Activated T-cell treated with anti-CD3 and anti-CD28 coated beads for 4 hours (primary cell): Measurements from ENCODE around the gene CA11.
"Not testable (repeated sequence)": the region's sequence is repeated elsewhere in the genome, so short reads cannot be mapped to it uniquely, and the experiment has no call there.

ENCODE experiments used
- DNase-seq: peaks from one replicate; pipeline ENCODE4 v3.0.0-alpha.2; 2020

The CA11 gene

DNA sequence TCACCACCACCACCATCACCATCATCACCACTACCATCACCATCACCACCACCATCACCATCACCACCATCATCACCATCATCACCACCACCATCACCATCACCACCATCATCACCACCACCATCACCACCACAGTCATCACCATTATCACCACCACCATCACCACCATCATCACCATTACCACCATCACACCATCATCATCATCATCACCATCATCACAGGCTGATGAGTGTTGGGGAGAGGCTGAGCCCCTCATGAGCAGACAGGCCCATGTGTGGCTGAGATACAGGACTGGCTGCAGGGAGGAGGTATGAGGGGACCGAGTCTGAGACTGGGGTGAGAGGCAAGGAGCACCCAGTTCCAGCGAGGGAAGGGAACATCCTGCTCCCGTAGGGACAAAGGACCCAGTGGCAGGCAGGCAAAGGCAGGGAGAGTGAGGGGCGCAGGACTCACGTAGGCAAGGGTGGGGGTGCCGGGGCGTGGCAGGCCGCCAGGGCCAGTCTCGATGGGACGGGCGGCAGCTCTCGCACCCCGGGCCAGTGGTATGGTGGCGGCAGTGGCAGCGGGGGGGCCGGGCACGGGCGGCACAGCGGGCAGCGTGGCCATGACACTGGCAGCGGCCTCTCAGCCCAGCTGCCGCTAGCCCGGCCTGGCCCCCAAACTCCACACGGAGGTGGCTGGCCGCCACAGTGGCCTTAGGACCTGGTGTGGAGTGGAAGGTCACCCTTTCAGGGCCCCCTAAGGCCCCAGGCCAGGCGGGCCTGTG lies 24.1 kb upstream of the CA11 start:
- DNase-seq = no peak

DNA sequence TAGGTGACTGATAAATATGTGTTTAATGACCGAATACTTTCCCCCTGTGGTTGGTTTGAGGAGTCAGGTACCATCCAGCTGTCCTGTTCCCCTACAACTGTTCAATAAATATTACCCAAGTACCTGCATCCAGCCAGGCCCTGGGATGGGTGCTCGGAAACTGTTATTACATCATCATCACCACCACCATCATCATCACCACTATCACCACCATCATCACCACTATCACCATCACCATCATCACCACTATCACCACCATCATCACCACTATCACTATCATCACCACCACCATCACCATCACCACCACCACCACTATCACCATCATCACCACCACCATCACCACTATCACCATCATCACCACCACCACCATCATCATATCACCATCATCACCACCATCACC lies 22.8 kb upstream of the CA11 start:
- DNase-seq = no peak

DNA sequence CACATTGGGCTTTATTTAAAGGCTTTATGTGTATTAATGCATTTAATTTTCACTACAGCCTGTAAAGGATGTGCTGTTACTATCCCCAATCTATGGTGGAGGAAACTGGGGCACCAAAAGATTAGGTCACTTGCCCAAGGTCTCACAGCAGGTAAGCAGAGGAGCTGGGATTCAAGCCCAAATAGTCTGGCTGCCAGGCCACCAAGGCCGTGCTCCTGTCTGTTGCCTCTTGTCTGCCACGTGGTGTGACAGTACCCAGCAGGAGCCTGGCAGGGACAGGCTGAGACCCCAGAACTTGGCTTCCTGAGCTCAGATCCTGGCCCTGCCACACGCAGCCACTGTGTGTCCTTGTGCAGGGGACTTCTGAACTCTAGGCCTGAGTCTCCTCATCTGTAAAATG lies 22.3 kb upstream of the CA11 start:
- no peak for DNase-seq

DNA sequence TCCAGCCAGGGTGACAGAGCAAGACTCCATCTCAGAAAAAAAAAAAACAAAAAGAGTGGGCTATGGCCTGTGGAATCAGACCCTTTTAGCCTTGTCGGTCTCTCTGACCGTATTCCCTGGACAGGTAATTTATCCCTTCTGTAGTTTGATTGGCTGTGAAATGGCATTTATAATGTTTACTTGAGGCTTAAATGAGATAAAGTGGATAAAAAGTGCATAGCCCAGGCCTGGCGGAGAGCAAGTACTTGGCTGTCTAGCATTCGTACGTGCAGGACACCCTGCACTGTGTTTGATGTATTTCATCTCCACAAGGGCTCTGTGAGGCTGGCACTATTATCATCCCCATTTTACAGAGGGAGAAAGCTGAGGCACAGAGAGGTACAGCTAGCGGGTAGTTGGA lies 19.8 kb upstream of the CA11 start:
- no peak for DNase-seq

DNA sequence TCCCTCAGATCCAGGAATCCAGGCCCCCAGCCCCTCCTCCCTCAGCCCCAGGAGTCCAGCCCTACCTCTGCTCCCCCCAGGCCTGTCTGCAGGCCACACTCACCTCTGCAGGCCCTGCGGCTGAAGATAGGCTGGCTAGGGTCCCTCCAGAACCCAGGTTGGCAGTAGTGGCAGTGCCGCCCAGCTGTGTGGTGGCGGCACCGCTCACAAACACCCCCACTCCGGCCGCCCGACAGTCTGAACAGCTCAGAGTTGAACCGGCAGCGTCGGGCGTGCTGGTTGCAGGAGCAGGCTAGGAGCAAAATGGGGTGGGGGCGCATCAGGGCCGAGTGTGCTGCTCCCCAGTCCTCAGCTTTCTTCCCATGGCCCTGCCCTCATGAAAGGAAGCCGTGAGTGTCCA lies 18.5 kb upstream of the CA11 start:
- no peak for DNase-seq

DNA sequence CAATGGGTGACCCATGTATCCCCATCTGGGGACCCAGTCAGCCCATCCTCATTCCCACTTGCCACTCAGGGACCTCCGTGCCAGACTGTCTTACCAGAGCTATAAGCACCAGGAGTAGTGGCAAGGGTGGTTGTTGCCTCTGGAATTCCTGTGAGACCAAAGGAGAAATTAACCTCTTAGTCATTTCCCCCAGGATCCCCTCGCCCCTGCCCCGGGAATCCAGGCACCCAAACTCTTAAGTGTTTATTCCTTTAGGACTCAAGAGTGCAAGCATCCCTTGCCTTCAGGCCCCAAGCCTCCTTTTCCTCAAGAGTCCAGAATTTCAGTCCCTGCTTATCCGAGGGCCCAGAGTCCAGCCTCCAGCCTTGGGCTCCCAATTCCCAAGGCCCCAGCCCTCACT lies 17.7 kb upstream of the CA11 start:
- DNase-seq = no peak

DNA sequence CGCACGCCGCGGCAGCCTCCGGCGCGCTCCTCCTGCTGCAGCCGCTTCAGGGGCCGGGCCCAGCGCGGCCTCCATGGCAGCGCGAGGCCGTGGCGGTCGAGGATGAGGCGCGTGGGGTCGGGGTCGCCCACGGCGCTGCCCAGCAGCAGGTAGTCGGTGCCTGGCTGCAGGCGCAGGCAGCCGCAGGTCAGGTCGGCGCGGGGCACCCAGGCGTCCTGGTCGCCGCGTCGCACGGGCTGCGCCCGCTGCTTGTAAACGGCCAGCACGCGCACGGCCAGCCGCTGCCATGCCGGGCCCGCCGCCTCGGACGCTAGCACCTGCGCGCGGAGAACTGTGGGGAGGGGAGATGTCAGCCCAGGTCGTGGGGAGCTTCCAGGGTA lies 15.7 kb upstream of the CA11 start:
- DNase-seq = no peak

DNA sequence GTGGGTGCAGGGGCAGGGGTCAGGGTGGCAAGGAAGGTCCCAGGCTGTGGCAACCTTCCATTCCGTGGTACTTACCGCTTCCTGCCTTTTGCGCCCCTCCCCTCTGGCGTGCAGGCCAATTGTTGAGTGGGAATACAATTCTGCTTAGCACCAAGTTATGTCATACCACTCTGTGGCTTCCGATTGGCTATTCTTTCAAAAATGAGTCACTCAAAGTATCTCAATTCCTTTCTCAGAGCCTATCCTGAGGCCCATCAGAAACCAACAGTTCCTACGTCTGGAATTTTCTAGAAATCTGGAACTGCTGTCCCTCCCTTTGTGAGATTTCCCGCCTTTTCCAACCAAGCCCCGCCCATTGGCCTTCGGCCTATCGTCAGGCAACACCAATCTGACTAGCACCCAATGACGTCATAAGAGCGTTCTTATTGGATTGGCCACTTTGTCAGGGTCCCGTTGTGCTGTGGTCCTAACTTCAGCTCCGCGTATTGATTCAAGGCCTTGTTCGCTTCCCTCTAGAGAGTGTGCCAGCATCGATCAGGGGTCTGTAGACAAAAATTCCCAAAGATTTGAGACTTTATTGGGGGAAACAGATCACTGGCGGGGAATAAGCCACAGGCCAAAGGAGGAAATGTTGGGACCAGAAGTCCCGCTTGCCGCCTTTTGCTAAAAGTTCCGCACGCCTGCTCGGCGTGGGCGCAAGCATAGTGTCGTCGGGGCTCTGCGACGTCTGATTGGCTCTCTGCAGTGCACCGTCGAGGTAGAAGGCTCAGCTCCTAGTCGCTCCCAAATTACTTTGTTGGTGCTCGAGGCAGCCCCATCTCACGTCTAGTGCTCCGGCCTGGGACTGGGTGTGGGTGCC lies 15.1 kb upstream of the CA11 start:
- peak; percentile 68 for DNase-seq

DNA sequence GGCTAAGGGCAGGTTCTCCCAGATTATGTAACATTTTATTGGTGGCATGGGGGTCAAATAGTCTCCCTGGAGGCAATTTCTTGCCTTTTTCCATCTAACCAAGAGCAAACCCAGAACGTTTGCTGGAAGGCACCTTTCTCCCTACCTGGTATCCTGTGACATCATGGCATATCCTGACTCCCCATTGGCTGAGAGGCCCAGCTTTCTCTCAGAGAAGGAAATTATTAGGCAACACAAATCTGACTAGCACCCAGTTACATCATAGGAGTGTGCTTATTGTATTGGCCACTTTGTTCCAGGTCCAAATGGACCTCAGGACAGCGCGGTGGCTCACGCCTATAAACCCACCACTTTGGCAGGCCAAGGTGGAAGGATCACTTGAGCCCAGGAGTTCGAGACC lies 13.8 kb upstream of the CA11 start:
- DNase-seq = no peak

DNA sequence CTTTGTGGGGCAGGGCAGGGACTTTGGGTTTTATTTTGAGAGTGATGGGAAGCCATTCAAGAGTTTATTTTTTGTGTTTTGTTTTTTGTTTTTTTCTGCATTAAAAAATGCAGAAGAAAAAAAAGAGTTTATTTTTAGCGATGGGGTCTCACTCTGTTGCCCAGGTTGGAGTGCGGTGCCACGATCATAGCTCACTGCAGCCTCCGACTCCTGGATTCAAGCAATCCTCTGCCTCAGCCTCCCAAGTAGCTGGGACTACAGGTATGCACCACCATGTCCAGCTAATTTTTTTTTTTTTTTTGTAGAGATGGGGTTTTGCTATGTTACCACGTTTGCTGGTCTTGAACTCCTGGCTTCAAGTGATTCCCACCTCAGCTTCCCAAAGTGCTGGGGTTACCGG lies 12.5 kb upstream of the CA11 start:
- DNase-seq = no peak

DNA sequence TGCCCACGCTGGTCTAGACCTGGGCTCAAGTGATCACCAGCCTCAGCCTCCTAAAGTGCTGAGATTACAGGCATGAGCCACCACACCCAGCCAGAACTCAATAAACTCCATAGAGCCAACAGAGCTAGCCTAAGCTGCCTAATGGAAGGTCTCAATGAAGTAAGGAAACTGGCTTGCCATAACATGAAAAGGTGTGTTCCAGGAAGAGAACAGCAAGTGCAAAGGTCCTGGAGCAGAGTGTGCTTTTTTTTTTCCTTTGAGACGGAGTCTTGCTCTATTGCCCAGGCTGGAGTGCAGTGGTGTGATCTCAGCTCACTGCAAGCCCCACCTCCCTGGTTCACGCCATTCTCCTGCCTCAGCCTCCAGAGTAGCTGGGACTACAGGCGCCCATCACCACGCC lies 11.8 kb upstream of the CA11 start:
- not testable (repeated sequence) for DNase-seq

DNA sequence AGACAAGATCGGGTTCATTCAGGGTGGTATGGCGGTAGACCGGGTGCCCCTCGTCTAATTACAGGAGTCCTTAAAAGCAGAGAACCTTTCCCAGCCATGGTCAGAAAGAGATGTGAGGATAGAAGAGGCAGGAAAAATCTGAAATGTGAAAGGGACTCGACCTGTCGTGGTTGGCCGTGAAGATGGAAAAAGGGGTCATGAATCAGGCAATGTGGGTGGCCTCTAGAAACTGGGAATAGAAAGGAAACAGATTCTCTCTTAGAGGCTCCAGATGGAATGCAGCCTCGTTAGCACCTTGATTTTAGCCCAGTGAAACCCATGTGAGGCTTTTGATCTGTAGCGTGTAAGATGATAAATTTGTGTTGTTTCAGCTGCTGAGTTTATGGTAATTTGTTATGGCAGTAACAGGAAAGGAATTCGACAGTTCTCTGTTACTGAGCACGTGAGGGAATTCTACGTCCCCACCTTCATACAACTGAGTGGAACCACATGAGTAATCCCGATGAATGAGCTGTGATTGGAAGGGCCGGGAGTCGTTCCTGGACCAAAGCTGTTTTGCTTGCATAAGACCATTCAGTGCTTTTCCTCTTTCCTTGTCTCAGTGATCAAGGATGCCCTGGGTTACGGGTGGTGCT lies 11.0 kb upstream of the CA11 start:
- no peak for DNase-seq

DNA sequence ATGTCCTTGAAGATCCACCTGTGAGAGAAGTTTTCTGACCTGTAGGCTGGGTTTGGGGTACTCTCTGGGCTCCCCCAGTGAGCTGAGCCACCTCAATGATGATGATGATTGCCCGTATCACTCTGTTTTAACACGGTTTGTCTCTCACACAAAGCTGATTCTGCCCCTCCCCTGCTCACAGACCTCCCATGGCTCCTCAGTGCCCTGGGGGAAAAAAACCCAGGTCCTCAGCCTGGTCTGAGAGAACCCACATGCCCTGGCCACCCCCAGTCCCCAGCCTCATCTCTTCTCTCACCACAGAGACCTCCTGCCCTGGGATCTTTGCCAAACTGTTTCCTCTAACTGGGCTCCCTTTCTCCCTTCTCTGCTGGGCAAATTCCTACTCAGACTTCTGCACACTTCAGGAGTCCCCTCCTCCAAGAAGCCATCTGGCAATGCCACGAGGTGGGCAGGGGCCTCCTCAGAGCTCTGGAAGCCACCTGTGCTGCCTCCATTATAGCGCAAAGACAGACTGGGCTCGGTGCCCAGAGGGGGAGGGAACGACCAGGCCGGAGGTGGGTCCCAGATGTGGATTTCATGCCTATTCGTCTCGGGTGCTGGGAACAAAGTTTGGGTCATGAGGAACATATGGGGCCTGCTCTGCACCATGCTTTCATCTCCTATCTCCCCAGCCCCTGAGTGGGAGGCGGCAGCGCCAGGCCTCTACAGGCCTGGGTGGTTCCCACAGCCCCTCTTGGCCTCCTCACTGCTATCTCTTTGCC lies 8.5 kb upstream of the CA11 start:
- DNase-seq = no peak

DNA sequence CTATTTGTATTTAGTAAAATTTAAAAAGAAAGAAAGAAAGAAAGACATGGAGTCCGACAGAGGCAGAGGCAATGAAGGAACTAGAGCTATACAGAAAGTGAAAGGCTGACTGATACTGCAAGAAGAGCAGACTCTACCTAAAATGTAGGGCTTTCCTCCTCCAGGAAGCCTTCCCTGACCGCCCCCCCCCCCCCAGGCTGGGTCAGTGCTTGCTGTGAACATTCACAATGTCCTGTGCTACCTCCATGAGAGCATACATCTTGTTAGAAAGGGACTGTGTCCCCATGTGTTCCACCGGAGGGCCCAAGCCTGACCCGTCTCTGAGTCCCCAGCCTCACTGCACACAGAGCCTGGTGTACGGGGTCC lies 5.7 kb upstream of the CA11 start:
- DNase-seq = no peak

DNA sequence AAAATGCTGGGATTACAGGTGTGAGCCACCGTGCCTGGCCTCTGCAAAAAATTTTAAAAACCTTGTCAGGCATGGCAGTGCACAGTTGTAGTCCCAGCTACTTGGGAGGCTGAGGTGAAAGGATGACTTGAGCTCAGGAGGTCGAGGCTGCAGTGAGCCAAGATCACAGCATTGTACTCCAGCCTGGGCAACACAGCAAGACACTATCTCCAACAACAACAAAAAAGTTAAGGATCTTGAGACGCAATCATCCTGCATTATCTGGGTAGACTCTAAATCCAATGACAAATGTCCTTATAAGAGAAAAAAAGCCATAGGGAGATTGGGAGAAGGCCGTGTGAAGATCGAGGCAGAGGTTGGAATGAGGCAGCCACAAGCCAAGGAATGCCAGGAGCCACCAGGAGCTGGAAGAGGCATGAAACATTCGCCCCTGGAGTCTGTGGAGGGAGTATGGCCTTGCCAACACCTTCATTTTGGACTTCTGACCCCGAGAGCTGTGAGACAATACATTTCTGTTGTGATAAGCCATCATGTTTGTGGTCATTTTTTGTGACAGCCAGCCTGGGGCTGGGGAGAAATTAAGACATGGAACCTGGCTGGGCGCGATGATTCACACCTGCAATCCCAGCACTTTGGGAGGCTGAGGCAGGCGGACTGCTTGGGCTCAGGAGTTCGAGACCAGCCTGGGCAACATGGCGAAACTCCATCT lies 5.1 kb upstream of the CA11 start:
- no peak for DNase-seq

DNA sequence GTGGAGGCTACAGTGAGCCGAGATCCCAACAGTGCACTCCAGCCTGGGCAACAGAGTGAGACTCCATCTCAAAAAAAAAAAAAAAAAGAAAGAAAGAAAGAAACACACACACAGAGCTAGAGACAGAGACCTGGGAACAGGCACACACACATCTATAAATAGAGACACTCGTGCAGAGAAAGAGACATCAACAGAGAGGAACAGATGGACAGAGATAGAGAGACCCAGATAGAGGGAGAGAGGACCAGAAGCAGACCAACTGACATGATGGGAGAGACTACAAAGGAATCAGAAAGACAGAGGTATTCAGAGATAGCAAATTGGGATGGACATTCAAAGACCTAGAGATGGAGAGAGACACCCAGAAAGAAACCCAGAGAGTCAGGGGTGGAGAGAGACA lies 2.1 kb upstream of the CA11 start:
- no peak for DNase-seq

DNA sequence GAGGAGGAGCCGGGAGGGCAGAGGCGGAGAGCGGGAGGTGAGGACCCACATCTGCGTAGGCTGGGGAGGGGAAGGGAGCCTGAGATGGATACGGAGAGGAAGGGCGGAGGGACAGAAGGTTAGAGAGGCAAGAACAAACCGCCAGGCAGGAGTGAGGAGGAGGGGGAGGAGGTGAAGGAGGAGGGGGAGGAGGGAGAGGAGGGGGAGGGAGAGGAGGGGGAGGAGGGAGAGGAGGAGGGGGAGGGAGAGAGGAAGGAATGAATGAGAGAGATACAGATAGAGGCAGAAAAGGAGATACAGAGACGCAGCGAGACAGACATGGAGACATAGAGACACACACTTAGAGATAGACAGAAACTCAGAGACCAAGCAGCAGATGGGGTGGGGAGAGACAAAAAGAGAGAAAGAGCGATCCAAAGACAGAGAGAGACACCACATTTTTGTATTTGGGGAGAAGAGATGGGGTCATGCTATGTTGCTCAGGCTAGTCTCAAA lies 782 bp upstream of the CA11 start:
- no peak for DNase-seq

DNA sequence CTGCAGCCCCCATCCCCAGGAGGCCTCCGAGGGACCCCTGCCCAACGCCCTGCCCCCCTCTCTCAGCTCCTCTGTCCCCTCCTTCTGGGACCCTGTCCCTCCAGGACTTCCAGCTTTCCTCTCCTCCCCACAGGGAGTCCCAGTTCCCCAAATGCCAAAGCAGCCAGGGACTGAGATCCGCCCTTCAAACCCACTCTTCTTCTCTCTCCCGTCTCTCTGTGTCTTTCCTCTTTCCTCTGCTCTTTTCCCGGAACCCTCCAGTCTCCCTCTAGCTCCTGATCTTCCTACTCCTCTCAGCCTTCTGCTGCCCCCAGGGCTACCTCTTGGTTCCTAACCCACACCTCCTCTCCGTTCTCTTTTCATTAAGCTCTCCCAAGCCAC lies 377 bp downstream of the CA11 start:
- DNase-seq = no peak

DNA sequence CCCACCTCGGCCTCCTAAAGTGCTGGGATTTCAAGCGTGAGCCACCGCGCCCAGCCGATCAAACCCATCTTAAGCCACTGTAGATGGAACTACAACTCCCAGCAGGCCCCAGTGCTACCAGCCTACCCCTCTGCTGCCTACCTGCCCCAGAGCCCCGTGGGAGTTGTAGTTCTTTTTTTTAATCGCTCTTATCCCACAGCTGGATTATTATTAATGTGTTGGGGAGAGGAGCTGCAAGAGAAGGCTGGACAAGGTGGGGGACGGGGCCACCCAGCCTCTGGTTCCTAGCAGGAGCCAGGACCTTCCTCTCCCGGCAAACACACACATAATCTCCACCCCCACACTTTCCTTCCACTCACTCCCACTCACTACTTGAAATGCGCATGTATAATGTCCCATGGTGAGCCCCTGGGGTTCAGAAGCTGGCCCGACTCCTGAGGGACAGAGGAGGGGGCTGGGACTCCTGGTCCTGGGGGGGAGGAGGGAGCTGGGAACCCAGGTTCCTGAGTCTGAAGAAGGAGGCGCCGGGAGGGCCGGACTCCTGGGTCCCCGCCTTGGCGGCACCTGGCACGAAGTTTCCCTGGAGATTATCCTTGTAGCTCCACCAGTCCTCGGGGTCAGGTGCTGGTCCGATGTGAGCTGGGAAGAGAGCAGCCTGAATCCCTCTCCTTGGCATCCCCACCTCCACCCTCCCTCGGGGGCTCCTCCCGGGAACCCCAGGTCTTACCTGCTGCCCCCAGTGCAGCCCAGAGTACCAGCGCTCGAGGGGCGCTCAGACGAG lies 958 bp downstream of the CA11 start:
- DNase-seq = peak; percentile 62

DNA sequence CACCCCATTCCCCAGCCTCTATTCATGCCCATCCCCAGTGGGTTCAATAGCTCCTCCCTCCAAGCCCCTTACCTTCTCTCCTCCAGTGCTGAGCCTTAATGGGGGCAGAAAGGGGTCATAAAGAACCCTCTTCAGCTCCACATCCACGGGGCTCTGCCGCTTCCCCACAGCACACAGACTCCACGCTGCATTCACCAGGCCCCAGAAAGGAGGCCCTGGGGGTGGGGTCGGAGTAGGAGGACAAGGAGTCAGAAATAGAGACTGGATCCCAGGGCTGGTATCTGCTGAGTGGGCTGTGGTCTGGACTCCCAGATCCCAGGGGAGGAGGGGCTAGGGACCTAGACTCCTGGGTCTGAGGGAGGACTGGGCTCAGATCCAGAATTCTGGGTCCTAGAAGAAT lies 1.6 kb downstream of the CA11 start:
- DNase-seq = no peak

DNA sequence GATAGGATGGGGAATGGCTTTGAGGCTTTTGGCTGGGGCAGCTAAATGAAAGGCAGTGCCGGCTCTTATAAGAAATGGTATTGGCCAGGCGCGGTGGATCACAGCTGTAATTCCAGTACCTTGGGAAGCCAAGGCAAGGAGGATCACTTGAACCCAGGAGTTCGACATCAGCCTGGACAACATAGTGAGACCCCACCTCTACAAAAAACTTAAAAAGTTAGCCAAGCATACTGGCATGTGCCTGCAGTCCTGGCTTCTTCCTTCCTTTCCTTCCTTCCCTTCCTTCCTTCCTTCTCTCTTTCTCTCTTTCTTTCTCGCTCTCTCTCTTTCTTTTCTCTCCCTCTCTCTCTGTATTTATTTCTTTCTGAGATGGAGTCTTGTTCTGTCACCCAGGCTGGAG lies 3.1 kb downstream of the CA11 start:
- no peak for DNase-seq

DNA sequence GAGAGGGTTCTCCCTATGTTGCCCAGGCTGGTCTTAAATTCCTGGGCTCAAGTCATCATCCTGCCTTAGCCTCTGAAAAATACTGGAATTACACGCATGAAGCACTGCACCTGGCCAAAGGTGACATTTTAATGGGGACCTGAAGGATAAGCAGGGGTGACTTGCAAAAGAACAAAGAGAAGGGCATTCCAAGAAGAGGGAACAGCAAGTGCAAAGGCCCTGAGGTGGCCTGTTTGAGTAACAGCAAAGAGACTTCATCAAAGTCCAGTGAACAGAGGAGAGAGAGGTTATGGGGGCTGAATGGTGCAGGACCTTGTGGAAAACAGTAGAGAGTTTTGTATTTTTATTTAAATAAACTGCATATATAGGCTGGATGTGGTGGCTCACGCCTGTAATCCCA lies 4.1 kb downstream of the CA11 start:
- no peak for DNase-seq
